ENCODE data around the gene GLG1. TPM values are rescaled to one million over a fixed set of nuclear protein-coding genes. Genes with fewer than 3 reads are reported as not detected.

GLG1 gene
- total RNA-seq, 6 experiments from 2014 or later: 42.4 to 65.1 (median 44.7) TPM

GRCh38 chr16:74603848-74604247, 3.1 kb downstream of the GLG1 start:
- DNase-seq: no peak
- H3K4me3 ChIP-seq: no peak overlapping the region
- H3K36me3 ChIP-seq: no peaks in the 10 kb centered on the region
- peak in 1 of 4 donors; percentile 5 for ATAC-seq
- 61% methylated on average over 4 of the region's 4 CpGs for WGBS (ENCODE audit: insufficient coverage, low coverage, low lambda C conversion rate, missing lambda C conversion rate)
- peaks cover 0 to 27% (median 10%) of the 10 kb centered on the region in 4 donors for H3K4me1 ChIP-seq
- H3K27ac ChIP-seq: no peak overlapping the region
- no peaks in the 10 kb centered on the region for H3K9me3 ChIP-seq
- no peaks in the 10 kb centered on the region for H3K27me3 ChIP-seq
- intact Hi-C loops (cut with DNase I): no loop called here
- TF ChIP-seq POLR2A (IDR thresholded peaks at IDR 0.05) (no peak), CTCF (IDR thresholded peaks at IDR 0.05) (no peak)

GRCh38 chr16:74601126-74601871, 5.6 kb downstream of the GLG1 start:
- Histone ChIP-seq H3K27me3 (no peaks in the 10 kb centered on the region), H3K36me3 (no peaks in the 10 kb centered on the region), H3K27ac (no peak overlapping the region), H3K4me1 (peaks cover 0 to 27% (median 10%) of the 10 kb centered on the region in 4 donors), H3K4me3 (no peak overlapping the region), H3K9me3 (no peaks in the 10 kb centered on the region)
- intact Hi-C loops (cut with DNase I): no loop called here
- DNase-seq (no peak), ATAC-seq (no peak)
- 64% methylated on average over 9 of the region's 9 CpGs for WGBS (ENCODE audit: insufficient coverage, low coverage, low lambda C conversion rate, missing lambda C conversion rate)
- no peak for TF ChIP-seq POLR2A (IDR thresholded peaks at IDR 0.05)
- TF ChIP-seq CTCF (IDR thresholded peaks at IDR 0.05): no peak

- 71% methylated on average over 1 of the region's 2 CpGs for WGBS (ENCODE audit: insufficient coverage, low coverage, low lambda C conversion rate, missing lambda C conversion rate)
These were observed 10.3 kb downstream of the GLG1 start for GRCh38 chr16:74596586-74596985.

GRCh38 chr16:74592847-74593246, 14.1 kb downstream of the GLG1 start:
- Histone ChIP-seq H3K4me1 (peaks cover 0 to 31% (median 8%) of the 10 kb centered on the region in 4 donors), H3K4me3 (no peak overlapping the region), H3K27me3 (no peaks in the 10 kb centered on the region), H3K27ac (no peak overlapping the region), H3K9me3 (no peaks in the 10 kb centered on the region), H3K36me3 (no peaks in the 10 kb centered on the region)
- no peak for ATAC-seq
- 67% methylated on average over 2 of the region's 3 CpGs for WGBS (ENCODE audit: insufficient coverage, low coverage, low lambda C conversion rate, missing lambda C conversion rate)
- intact Hi-C loops (cut with DNase I): no loop called here
- peak in 1 of 3 donors; percentile 19 for DNase-seq
- TF ChIP-seq POLR2A (IDR thresholded peaks at IDR 0.05) (no peak), CTCF (IDR thresholded peaks at IDR 0.05) (no peak)

More at GRCh38 chr16:74596586-74596985, 10.3 kb downstream of the GLG1 start:
- peaks cover 0 to 27% (median 4%) of the 10 kb centered on the region in 4 donors for H3K4me1 ChIP-seq
- TF ChIP-seq CTCF (IDR thresholded peaks at IDR 0.05) (no peak), POLR2A (IDR thresholded peaks at IDR 0.05) (no peak)
- DNase-seq (no peak), ATAC-seq (no peak)
- no peaks in the 10 kb centered on the region for H3K9me3 ChIP-seq
- H3K4me3 ChIP-seq: no peak overlapping the region
- H3K36me3 ChIP-seq: no peaks in the 10 kb centered on the region
- H3K27ac ChIP-seq: no peak overlapping the region
- no peaks in the 10 kb centered on the region for H3K27me3 ChIP-seq
- intact Hi-C loops (cut with DNase I): no loop called here

Data from right lobe of liver (tissue), 6 donors.